Tibial nerve (tissue), 3 donors: ENCODE data around the gene MS4A3.
"Not testable (repeated sequence)": the region's sequence is repeated elsewhere in the genome, so short reads cannot be mapped to it uniquely, and the experiment has no call there.

Experiments
- CTCF ChIP-seq, 5 experiments: fragments of 200-600 bp in 3 of 5; fragments of 450-650 bp in 2 of 5; sonication (generic) in 3 of 5; IDR thresholded peaks; one replicate each; pipeline ENCODE4 v1.5.1; 2016 to 2019; ENCODE audit warnings: antibody characterized with exemption in 5 of 5, mild to moderate bottlenecking in 3 of 5, moderate library complexity in 2 of 5
- POLR2A ChIP-seq, 2 donors: fragments of 450-650 bp; IDR thresholded peaks; one replicate each; pipeline ENCODE4 v1.6.1; 2017; ENCODE audit warnings: antibody characterized with exemption in 2 of 2, mild to moderate bottlenecking in 2 of 2, moderate library complexity in 2 of 2

DNA sequence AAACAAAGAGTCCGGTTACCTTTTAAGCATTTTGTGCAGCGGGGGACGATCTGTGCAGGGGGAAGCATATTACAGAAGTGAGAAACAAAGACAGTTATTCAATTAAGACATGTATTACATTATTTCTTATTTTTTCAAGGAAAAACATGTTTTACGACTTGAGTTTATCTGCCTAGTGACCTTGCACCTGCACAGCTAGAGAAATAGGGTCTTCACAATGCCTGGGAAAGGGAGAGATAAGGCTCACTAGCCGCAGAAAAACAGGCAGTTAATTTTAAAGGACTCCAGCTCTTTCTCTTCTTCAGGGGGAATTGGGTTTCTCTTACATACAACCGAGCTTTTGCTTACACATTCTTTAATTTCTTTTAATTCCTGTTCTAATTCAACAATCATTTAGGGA is 15.2 kb downstream of the MS4A3 start:
- TF ChIP-seq CTCF, POLR2A (IDR thresholded peaks at IDR 0.05): not testable (repeated sequence)
